ENCODE data around the gene CDR2L.
"Not testable (repeated sequence)": the region's sequence is repeated elsewhere in the genome, so short reads cannot be mapped to it uniquely, and the experiment has no call there.

GRCh38 chr17:75025398-75025734 lies 37.9 kb downstream of the CDR2L start:
- TF ChIP-seq TAF1, POLR2A, POU2F2 (IDR thresholded peaks at IDR 0.05; ENCODE audit: low read depth, low read length): not testable (repeated sequence)
